Panc1 (cell line): ENCODE results near the gene CMYA5. TPM values are rescaled to one million over a fixed set of nuclear protein-coding genes. Genes with fewer than 3 reads are reported as not detected.

ENCODE experiments used
- ATAC-seq: fragments of 200-7000 bp; cut with Tn5 transposase; 2 replicates; pipeline ENCODE4 v1.9.1; 2020; ENCODE audit warnings: mild to moderate bottlenecking, moderate library complexity
- BruUV-seq: library from RNA; stranded (reverse); fragments of 400-500 nt; replicated peaks from 2 replicates; lab custom pipeline; 2021; lab: Mats Ljungman, UMichigan
- CTCF ChIA-PET: fragments of 300-600 bp; sonication (Branson Sonifier 250); formaldehyde crosslinking; loops from one replicate; lab custom pipeline; 2022; ENCODE audit warnings: antibody characterized with exemption; lab: Charles Lee
- POLR2A ChIA-PET: fragments of 300-600 bp; sonication (Branson Sonifier 250); formaldehyde crosslinking; loops from one replicate; lab custom pipeline; 2022; ENCODE audit warnings: antibody characterized with exemption; lab: Charles Lee
- DNase-seq: peaks from one replicate; pipeline ENCODE4 v3.0.0-alpha.2; 2010; ENCODE audit warnings: low read depth, low spot score
- H3K27ac ChIP-seq: 2 replicates; pipeline ENCODE4 v1.5.1; 2011; ENCODE audit warnings: mild to moderate bottlenecking, low read length, inconsistent platforms
- H3K27me3 ChIP-seq: fragments of 200-500 bp; sonication (Bioruptor generic); 2 replicates; pipeline ENCODE4 v1.6.0; 2014; ENCODE audit warnings: low read length, inconsistent platforms; ENCODE audit not compliant: control insufficient read depth, insufficient read depth
- H3K36me3 ChIP-seq: fragments of 200-500 bp; sonication (Bioruptor generic); 2 replicates; pipeline ENCODE4 v1.5.1; 2014; ENCODE audit warnings: inconsistent platforms, mild to moderate bottlenecking, low read length, moderate library complexity; ENCODE audit not compliant: control insufficient read depth, insufficient read depth
- H3K4me1 ChIP-seq: 2 replicates; pipeline ENCODE4 v1.5.1; 2011; ENCODE audit warnings: inconsistent platforms, mild to moderate bottlenecking, low read length, moderate library complexity; ENCODE audit not compliant: control insufficient read depth, insufficient read depth
- H3K4me3 ChIP-seq, 2 experiments: 2 replicates each; pipeline ENCODE4 v1.5.1; 2011 to 2012; ENCODE audit warnings: low read depth in 2 of 2, low read length in 2 of 2, mild to moderate bottlenecking in 2 of 2, inconsistent platforms in 1 of 2, moderate library complexity in 1 of 2
- H3K9me3 ChIP-seq: fragments of 200-500 bp; sonication (Bioruptor generic); 2 replicates; pipeline ENCODE4 v1.5.1; 2014; ENCODE audit warnings: low read depth, mild to moderate bottlenecking, inconsistent platforms, low read length, moderate library complexity; ENCODE audit not compliant: control insufficient read depth, insufficient read depth
- POLR2AphosphoS5 ChIP-seq: IDR thresholded peaks from 2 replicates; pipeline ENCODE4 v1.6.1; 2012; ENCODE audit warnings: mild to moderate bottlenecking, low read depth, low read length, moderate library complexity
- SIN3A ChIP-seq: IDR thresholded peaks from 2 replicates; pipeline ENCODE4 v1.6.1; 2012; ENCODE audit warnings: low read depth, mild to moderate bottlenecking, low read length, moderate library complexity, borderline replicate concordance; ENCODE audit not compliant: insufficient read depth
- TCF7L2 ChIP-seq: IDR thresholded peaks from 2 replicates; pipeline ENCODE4 v1.6.1; 2011; ENCODE audit warnings: mild to moderate bottlenecking, low read depth, low read length, inconsistent platforms
- in situ Hi-C: cut with HindIII; loops from 2 replicates; pipeline ENCODE4 v1.10.0; 2016; ENCODE audit warnings: low sequenced_read_pairs, low pct_unique_long_range_greater_than_20kb
- intact Hi-C: fragments of 100-400 bp; cut with micrococcal nuclease; formaldehyde crosslinking; loops from one replicate; pipeline ENCODE4 v1.10.0; 2022; ENCODE audit not compliant: unreplicated experiment
- total RNA-seq: library from RNA; stranded (reverse); gene quantifications from one replicate; pipeline ENCODE4 v1.2.1, GENCODE V29; 2021; ENCODE audit not compliant: unreplicated experiment
- TF ChIP-seq, protein P1 (sequence below): fragments of 450-650 bp; IDR thresholded peaks from 2 replicates; pipeline ENCODE4 v1.5.1; 2017; ENCODE audit warnings: mild to moderate bottlenecking
- TF ChIP-seq, protein P2 (sequence below), 2 experiments: IDR thresholded peaks; 2 replicates each; pipeline ENCODE4 v1.6.1; 2011 to 2012; ENCODE audit warnings: low read depth in 2 of 2, control low read depth in 1 of 2, low read length in 1 of 2, mild to moderate bottlenecking in 1 of 2, moderate library complexity in 1 of 2; ENCODE audit not compliant: insufficient read depth in 1 of 2

Gene CMYA5
- total RNA-seq, 1 experiment from 2014 or later: 0.31 TPM

DNA sequence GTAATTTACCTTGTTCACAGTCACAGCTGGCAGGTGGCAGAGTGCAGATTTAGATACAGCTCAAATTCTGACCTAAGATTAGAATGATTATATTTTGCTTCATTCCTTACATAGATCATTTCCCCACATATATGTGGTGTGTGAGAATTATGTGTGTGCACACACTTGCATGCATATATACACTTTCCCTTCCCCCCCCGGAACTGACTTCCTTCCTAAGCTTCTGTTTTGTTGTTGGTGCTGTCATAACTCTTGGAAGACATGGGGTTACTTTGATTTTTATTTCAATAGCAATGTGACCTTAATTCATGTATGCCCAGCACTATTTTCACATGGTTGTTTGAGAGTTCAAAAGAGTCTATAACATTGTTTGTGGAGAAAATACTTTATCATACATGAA, 112.8 kb downstream of the CMYA5 start:
- intact Hi-C loops (no loop called here), in situ Hi-C loops (no loop called here)
- ChIA-PET CTCF (no interaction called here), POLR2A (no interaction called here)
- Histone ChIP-seq H3K27me3 (no peaks in the 10 kb centered on the region), H3K27ac (no peak overlapping the region), H3K9me3 (no peaks in the 10 kb centered on the region), H3K36me3 (no peaks in the 10 kb centered on the region), H3K4me3 (no peak overlapping the region), H3K4me1 (no peaks in the 10 kb centered on the region)
- ATAC-seq (no peak), DNase-seq (no peak)
- TF ChIP-seq, protein P1, sequence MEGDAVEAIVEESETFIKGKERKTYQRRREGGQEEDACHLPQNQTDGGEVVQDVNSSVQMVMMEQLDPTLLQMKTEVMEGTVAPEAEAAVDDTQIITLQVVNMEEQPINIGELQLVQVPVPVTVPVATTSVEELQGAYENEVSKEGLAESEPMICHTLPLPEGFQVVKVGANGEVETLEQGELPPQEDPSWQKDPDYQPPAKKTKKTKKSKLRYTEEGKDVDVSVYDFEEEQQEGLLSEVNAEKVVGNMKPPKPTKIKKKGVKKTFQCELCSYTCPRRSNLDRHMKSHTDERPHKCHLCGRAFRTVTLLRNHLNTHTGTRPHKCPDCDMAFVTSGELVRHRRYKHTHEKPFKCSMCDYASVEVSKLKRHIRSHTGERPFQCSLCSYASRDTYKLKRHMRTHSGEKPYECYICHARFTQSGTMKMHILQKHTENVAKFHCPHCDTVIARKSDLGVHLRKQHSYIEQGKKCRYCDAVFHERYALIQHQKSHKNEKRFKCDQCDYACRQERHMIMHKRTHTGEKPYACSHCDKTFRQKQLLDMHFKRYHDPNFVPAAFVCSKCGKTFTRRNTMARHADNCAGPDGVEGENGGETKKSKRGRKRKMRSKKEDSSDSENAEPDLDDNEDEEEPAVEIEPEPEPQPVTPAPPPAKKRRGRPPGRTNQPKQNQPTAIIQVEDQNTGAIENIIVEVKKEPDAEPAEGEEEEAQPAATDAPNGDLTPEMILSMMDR: no peak
- no peak for TF ChIP-seq POLR2AphosphoS5
- TF ChIP-seq TCF7L2: no peak
- TF ChIP-seq, protein P2, sequence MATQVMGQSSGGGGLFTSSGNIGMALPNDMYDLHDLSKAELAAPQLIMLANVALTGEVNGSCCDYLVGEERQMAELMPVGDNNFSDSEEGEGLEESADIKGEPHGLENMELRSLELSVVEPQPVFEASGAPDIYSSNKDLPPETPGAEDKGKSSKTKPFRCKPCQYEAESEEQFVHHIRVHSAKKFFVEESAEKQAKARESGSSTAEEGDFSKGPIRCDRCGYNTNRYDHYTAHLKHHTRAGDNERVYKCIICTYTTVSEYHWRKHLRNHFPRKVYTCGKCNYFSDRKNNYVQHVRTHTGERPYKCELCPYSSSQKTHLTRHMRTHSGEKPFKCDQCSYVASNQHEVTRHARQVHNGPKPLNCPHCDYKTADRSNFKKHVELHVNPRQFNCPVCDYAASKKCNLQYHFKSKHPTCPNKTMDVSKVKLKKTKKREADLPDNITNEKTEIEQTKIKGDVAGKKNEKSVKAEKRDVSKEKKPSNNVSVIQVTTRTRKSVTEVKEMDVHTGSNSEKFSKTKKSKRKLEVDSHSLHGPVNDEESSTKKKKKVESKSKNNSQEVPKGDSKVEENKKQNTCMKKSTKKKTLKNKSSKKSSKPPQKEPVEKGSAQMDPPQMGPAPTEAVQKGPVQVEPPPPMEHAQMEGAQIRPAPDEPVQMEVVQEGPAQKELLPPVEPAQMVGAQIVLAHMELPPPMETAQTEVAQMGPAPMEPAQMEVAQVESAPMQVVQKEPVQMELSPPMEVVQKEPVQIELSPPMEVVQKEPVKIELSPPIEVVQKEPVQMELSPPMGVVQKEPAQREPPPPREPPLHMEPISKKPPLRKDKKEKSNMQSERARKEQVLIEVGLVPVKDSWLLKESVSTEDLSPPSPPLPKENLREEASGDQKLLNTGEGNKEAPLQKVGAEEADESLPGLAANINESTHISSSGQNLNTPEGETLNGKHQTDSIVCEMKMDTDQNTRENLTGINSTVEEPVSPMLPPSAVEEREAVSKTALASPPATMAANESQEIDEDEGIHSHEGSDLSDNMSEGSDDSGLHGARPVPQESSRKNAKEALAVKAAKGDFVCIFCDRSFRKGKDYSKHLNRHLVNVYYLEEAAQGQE (IDR thresholded peaks at IDR 0.05; ENCODE audit: insufficient read depth in 1 of 2, low read depth in 2 of 2, low read length in 1 of 2): no peak
- no peak for TF ChIP-seq SIN3A
- BruUV-seq: no TSS peak

DNA sequence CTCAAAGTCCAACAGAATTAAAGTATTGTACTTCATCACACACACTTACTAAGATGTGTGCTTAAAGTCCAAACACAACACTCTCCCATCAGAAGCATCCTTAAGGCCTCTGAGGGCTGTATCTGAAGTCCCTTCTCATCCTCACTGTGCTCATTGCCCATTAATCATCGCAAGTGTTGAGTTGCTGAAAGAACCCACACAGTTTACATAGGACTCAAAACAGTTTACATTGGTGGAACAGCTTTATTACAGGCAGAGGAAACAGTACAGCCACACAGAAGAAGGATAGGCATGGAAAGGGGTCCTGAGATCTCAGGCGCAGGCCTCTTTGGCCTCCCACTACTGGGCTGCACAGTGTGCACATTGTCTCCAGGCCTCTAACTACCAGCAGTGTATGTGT, 113.4 kb downstream of the CMYA5 start:
- POLR2A ChIA-PET: no interaction called here
- BruUV-seq: no TSS peak

More for the DNA sequence above, 113.4 kb downstream of the CMYA5 start:
- Histone ChIP-seq H3K27me3 (no peaks in the 10 kb centered on the region), H3K9me3 (no peaks in the 10 kb centered on the region), H3K4me3 (no peak overlapping the region), H3K36me3 (no peaks in the 10 kb centered on the region), H3K27ac (no peak overlapping the region), H3K4me1 (no peaks in the 10 kb centered on the region)
- intact Hi-C loops: no loop called here
- ATAC-seq: no peak
- TF ChIP-seq SIN3A (no peak), POLR2AphosphoS5 (no peak), TCF7L2 (no peak)
- TF ChIP-seq, protein P1: no peak
- TF ChIP-seq, protein P2 (IDR thresholded peaks at IDR 0.05; ENCODE audit: insufficient read depth in 1 of 2, low read depth in 2 of 2, low read length in 1 of 2): no peak
- CTCF ChIA-PET: no interaction called here
- DNase-seq: no peak
- in situ Hi-C loops: no loop called here
